Measurements from ENCODE around the gene FYTTD1. TPM values are rescaled to one million over a fixed set of nuclear protein-coding genes. Genes with fewer than 3 reads are reported as not detected.

The FYTTD1 gene
- total and polyA plus RNA-seq, 2 of the 4 experiments (the other 2 are of a cell fraction) = 20.4 to 50.2 TPM

GRCh38 chr3:197709135-197709534 is 40.5 kb upstream of the FYTTD1 start:
- no peak overlapping the region for H3K9ac ChIP-seq (ENCODE audit: low read depth, low read length)
- no peak overlapping the region for H2BK120ac ChIP-seq (ENCODE audit: low read depth, low read length)
- BruUV-seq (replicated peaks) = no TSS peak
- H3K56ac ChIP-seq (ENCODE audit: extremely low read depth, insufficient read depth, low read length) = no peak overlapping the region
- peaks cover 15% of the 10 kb centered on the region for H3K9me1 ChIP-seq (ENCODE audit: insufficient read depth, low read length)
- H2AK9ac ChIP-seq (replicated peaks; ENCODE audit: low read depth, low read length, poor library complexity) = no peak overlapping the region
- no peak overlapping the region for H2BK20ac ChIP-seq (ENCODE audit: low read depth, low read length)
- TF ChIP-seq SMC3 (IDR thresholded peaks at IDR 0.05; ENCODE audit: low read depth, low read length) (no peak), CTCF (conservative IDR thresholded peaks at IDR 0.05; ENCODE audit: low read depth, low read length) (no peak), FOS (IDR thresholded peaks at IDR 0.05; ENCODE audit: low read depth, low read length) (no peak), POLR2A (IDR thresholded peaks at IDR 0.05; ENCODE audit: low read depth, low read length) (no peak), CHD1 (IDR thresholded peaks at IDR 0.05; ENCODE audit: low read depth, low read length) (no peak), RAD21 (IDR thresholded peaks at IDR 0.05; ENCODE audit: low read length) (no peak), CEBPB (IDR thresholded peaks at IDR 0.05; ENCODE audit: low read depth, low read length) (no peak), RCOR1 (IDR thresholded peaks at IDR 0.05; ENCODE audit: insufficient replicate concordance, low read length) (no peak), MAZ (IDR thresholded peaks at IDR 0.05; ENCODE audit: borderline replicate concordance, low read depth, low read length) (no peak), NFE2L2 (IDR thresholded peaks at IDR 0.05; ENCODE audit: low read depth, low read length) (no peak), MXI1 (IDR thresholded peaks at IDR 0.05; ENCODE audit: borderline replicate concordance, low read depth, low read length) (no peak), BHLHE40 (IDR thresholded peaks at IDR 0.05; ENCODE audit: low read depth, low read length) (no peak), ELK1 (IDR thresholded peaks at IDR 0.05; ENCODE audit: borderline replicate concordance, low read depth, low read length) (no peak), USF2 (IDR thresholded peaks at IDR 0.05; ENCODE audit: low read depth, low read length) (no peak), RFX5 (IDR thresholded peaks at IDR 0.05; ENCODE audit: low read depth, low read length) (no peak), MAFK (IDR thresholded peaks at IDR 0.05; ENCODE audit: low read depth, low read length) (no peak)
- H2BK5ac ChIP-seq (ENCODE audit: low read depth, low read length, poor library complexity, severe bottlenecking) = no peak overlapping the region
- H4K5ac ChIP-seq (ENCODE audit: low read depth, low read length) = no peak overlapping the region
- ChIA-PET CTCF (no interaction called here), POLR2A (ENCODE audit: unreplicated experiment) (no interaction called here)
- no peak overlapping the region for H2AFZ ChIP-seq (replicated peaks; ENCODE audit: low read length, poor library complexity)
- no peak overlapping the region for H3K27ac ChIP-seq (ENCODE audit: insufficient read depth, low read length)
- no peak overlapping the region for H2AK5ac ChIP-seq (ENCODE audit: low read depth, low read length)
- no peak overlapping the region for H3K14ac ChIP-seq (replicated peaks; ENCODE audit: low read depth, low read length)
- H4K91ac ChIP-seq (ENCODE audit: insufficient read depth, low read depth, low read length) = no peak overlapping the region
- H3K4me2 ChIP-seq (ENCODE audit: low read depth, low read length) = no peak overlapping the region
- in situ Hi-C loops (cut with MboI; ENCODE audit: low sequenced_read_pairs) (no loop called here), intact Hi-C loops (cut with micrococcal nuclease) (no loop called here), dilution Hi-C loops (cut with HindIII; ENCODE audit: low sequenced_read_pairs, unreplicated experiment) (no loop called here)
- H2BK15ac ChIP-seq (ENCODE audit: low read depth, low read length) = no peak overlapping the region
- H4K20me1 ChIP-seq (ENCODE audit: insufficient read depth, low read length) = no peaks in the 10 kb centered on the region
- H3K23ac ChIP-seq (ENCODE audit: low read depth, low read length) = no peak overlapping the region
- no peak overlapping the region for H3K4me3 ChIP-seq (ENCODE audit: insufficient read depth, low read depth, low read length)
- H3K18ac ChIP-seq (ENCODE audit: low read depth, low read length) = no peak overlapping the region
- peaks cover 7% of the 10 kb centered on the region for H3K4me1 ChIP-seq (ENCODE audit: control insufficient read depth, insufficient read depth, low read length)
- H3K9me3 ChIP-seq (ENCODE audit: control insufficient read depth, insufficient read depth, low read length) = no peaks in the 10 kb centered on the region
- peaks cover 12 to 37% of the 10 kb centered on the region in 2 experiments; a peak in 3 of 4 replicates for H3K79me1 ChIP-seq (ENCODE audit: low read depth in 1 of 2, low read length in 2 of 2)
- no peak overlapping the region for H4K8ac ChIP-seq (ENCODE audit: low read depth in 2 of 2, low read length in 2 of 2)
- no peak overlapping the region for H3K4ac ChIP-seq (ENCODE audit: low read depth, low read length)
- H3K36me3 ChIP-seq (ENCODE audit: control insufficient read depth, insufficient read depth, low read length) = peaks cover 8% of the 10 kb centered on the region
- no peaks in the 10 kb centered on the region for H3K27me3 ChIP-seq (ENCODE audit: control insufficient read depth, insufficient read depth, low read length)
- no CpG with 5 or more reads among the region's 9 CpGs for WGBS, 2 experiments (ENCODE audit: extremely low coverage in 2 of 2, insufficient read length in 1 of 2)
- no peak for ATAC-seq (ENCODE audit: low read depth)
- no peak for DNase-seq
